Measurements from ENCODE around the gene GKN2. TPM values are rescaled to one million over a fixed set of nuclear protein-coding genes. Genes with fewer than 3 reads are reported as not detected.

Gene GKN2
- polyA plus RNA-seq, 1 of the 3 experiments (the other 2 are of a cell fraction): not detected

GRCh38 chr2:68969736-68970490, 17.2 kb upstream of the GKN2 start:
- Histone ChIP-seq H3K4me3 (ENCODE audit: low read depth in 2 of 2, low read length in 1 of 2) (no peak overlapping the region), H3K27me3 (ENCODE audit: insufficient read depth) (no peaks in the 10 kb centered on the region), H3K4me1 (ENCODE audit: control insufficient read depth in 1 of 2, insufficient read depth in 2 of 2, low read depth in 1 of 2, low read length in 1 of 2) (peaks cover 2 to 25% of the 10 kb centered on the region in 2 experiments; a peak in 3 of 4 replicates), H3K79me2 (ENCODE audit: insufficient read depth) (no peaks in the 10 kb centered on the region), H2AFZ (ENCODE audit: low read depth) (no peak overlapping the region), H3K9me2 (no peaks in the 10 kb centered on the region), H3K27ac (ENCODE audit: low read depth in 2 of 2, low read length in 1 of 2) (peak overlapping the region in 1 of 2 experiments; percentile 91; a peak in 2 of 4 replicates), H3F3A (replicated peaks; ENCODE audit: insufficient read depth) (peaks cover 29% of the 10 kb centered on the region), H4K20me1 (ENCODE audit: insufficient read depth) (no peaks in the 10 kb centered on the region), H3K4me2 (no peak overlapping the region), H3K36me3 (replicated peaks in 1 of 2; ENCODE audit: control insufficient read depth in 1 of 2, insufficient read depth in 2 of 2, low read length in 1 of 2) (no peaks in the 10 kb centered on the region), H3K9me3 (no peaks in the 10 kb centered on the region), H3K9ac (no peak overlapping the region)
- ChIA-PET POLR2A (no interaction called here), CTCF (interaction anchor here (1.3 kb wide), 1 partner anchor 218 kb away, joined by 3 read pairs; no protein-coding TSS in a partner anchor)
- 87% methylated on average over 8 of the region's 8 CpGs for WGBS (ENCODE audit: low lambda C conversion rate)
- TF ChIP-seq POLR2AphosphoS5 (IDR thresholded peaks at IDR 0.05; ENCODE audit: low read depth, low read length) (no peak), RCOR1 (IDR thresholded peaks at IDR 0.05; ENCODE audit: low read length) (no peak), MXI1 (IDR thresholded peaks at IDR 0.05; ENCODE audit: low read depth, low read length) (no peak), SMC3 (IDR thresholded peaks at IDR 0.05; ENCODE audit: low read depth, low read length) (no peak), RAD21 (IDR thresholded peaks at IDR 0.05; ENCODE audit: low read length) (no peak), SIN3A (IDR thresholded peaks at IDR 0.05; ENCODE audit: borderline replicate concordance, low read depth, low read length) (no peak), EZH2phosphoT487 (IDR thresholded peaks at IDR 0.05; ENCODE audit: borderline replicate concordance, low read depth) (no peak)
- no peak for DNase-seq

DNA sequence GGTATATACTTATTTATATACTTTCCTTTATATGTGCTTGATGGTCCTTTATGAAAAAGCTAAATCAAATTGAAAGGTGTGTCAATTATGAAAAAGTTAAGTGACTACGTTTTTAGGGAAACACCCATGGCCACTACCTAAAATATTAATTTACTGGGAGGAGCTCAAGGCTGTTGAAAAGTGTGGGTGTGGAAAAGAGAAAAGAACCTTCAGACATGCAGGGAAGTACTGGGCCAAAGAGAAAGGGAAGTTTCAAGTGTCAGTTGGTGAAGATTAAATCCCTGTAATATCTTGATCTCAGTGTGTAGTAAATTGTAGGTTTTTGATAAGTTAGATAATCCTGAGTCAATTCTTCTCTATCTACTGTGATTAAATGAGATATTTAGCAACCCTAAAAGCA, 15.5 kb upstream of the GKN2 start:
- H3K36me3 ChIP-seq (replicated peaks in 1 of 2; ENCODE audit: control insufficient read depth in 1 of 2, insufficient read depth in 2 of 2, low read length in 1 of 2): no peaks in the 10 kb centered on the region
- no peaks in the 10 kb centered on the region for H3K27me3 ChIP-seq (ENCODE audit: insufficient read depth)
- ChIA-PET POLR2A (no interaction called here), CTCF (interaction anchor here (0.9 to 1.4 kb wide), 4 partner anchors 12 to 505 kb away, joined by 3 to 4 read pairs (median 3); no protein-coding TSS in a partner anchor)
- H3K4me2 ChIP-seq: no peak overlapping the region
- H4K20me1 ChIP-seq (ENCODE audit: insufficient read depth): no peaks in the 10 kb centered on the region
- no peak overlapping the region for H3K27ac ChIP-seq (ENCODE audit: low read depth in 2 of 2, low read length in 1 of 2)
- peaks cover 2 to 25% of the 10 kb centered on the region in 2 experiments; a peak in 3 of 4 replicates for H3K4me1 ChIP-seq (ENCODE audit: control insufficient read depth in 1 of 2, insufficient read depth in 2 of 2, low read depth in 1 of 2, low read length in 1 of 2)
- H3K9me3 ChIP-seq: no peaks in the 10 kb centered on the region
- TF ChIP-seq FOXM1 (IDR thresholded peaks at IDR 0.05; ENCODE audit: low read depth) (no peak), FOSL2 (IDR thresholded peaks at IDR 0.05; ENCODE audit: borderline replicate concordance, low read depth) (no peak), SIN3A (IDR thresholded peaks at IDR 0.05; ENCODE audit: borderline replicate concordance, low read depth, low read length) (no peak), MEF2A (IDR thresholded peaks at IDR 0.05; ENCODE audit: borderline replicate concordance, low read depth) (no peak), TAF1 (IDR thresholded peaks at IDR 0.05; ENCODE audit: borderline replicate concordance, low read depth, low read length) (no peak), JUND (IDR thresholded peaks at IDR 0.05) (no peak), FOXJ3 (CRISPR knock-in tag; IDR thresholded peaks at IDR 0.05) (no peak), ELF1 (IDR thresholded peaks at IDR 0.05) (no peak), CHD2 (IDR thresholded peaks at IDR 0.05; ENCODE audit: low read length, partially characterized antibody) (no peak), MXI1 (IDR thresholded peaks at IDR 0.05; ENCODE audit: low read depth, low read length) (no peak), POLR2AphosphoS5 (IDR thresholded peaks at IDR 0.05; ENCODE audit: low read depth, low read length) (no peak), ZBTB33 (IDR thresholded peaks at IDR 0.05; ENCODE audit: borderline replicate concordance, low read depth) (no peak), GABPA (IDR thresholded peaks at IDR 0.05; ENCODE audit: low read depth) (no peak), RXRA (IDR thresholded peaks at IDR 0.05; ENCODE audit: borderline replicate concordance, low read depth) (no peak), TCF12 (IDR thresholded peaks at IDR 0.05) (no peak), SMC3 (IDR thresholded peaks at IDR 0.05; ENCODE audit: low read depth, low read length) (no peak), CTCF (IDR thresholded peaks at IDR 0.05) (no peak)
- TF ChIP-seq, protein P1, sequence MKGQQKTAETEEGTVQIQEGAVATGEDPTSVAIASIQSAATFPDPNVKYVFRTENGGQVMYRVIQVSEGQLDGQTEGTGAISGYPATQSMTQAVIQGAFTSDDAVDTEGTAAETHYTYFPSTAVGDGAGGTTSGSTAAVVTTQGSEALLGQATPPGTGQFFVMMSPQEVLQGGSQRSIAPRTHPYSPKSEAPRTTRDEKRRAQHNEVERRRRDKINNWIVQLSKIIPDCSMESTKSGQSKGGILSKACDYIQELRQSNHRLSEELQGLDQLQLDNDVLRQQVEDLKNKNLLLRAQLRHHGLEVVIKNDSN (IDR thresholded peaks at IDR 0.05; ENCODE audit: borderline replicate concordance, low read depth): no peak
- TF ChIP-seq, protein P2, sequence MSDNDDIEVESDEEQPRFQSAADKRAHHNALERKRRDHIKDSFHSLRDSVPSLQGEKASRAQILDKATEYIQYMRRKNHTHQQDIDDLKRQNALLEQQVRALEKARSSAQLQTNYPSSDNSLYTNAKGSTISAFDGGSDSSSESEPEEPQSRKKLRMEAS (IDR thresholded peaks at IDR 0.05; ENCODE audit: low read depth): no peak
- no peak overlapping the region for H3K4me3 ChIP-seq (ENCODE audit: low read depth in 2 of 2, low read length in 1 of 2)
- 88% methylated on average over 1 of the region's 1 CpG for WGBS (ENCODE audit: low lambda C conversion rate)
- DNase-seq: no peak
- H3K9me2 ChIP-seq: no peaks in the 10 kb centered on the region
- H3K9ac ChIP-seq: no peak overlapping the region
- peaks cover 26% of the 10 kb centered on the region for H3F3A ChIP-seq (replicated peaks; ENCODE audit: insufficient read depth)
- H3K79me2 ChIP-seq (ENCODE audit: insufficient read depth): no peaks in the 10 kb centered on the region
- no peak overlapping the region for H2AFZ ChIP-seq (ENCODE audit: low read depth)
